Ishikawa (cell line): ENCODE data around the gene KLHL12.

ENCODE experiments used
- CEBPB ChIP-seq: IDR thresholded peaks from 2 replicates; pipeline ENCODE4 v1.6.1; 2012
- CREB1 ChIP-seq: IDR thresholded peaks from 2 replicates; pipeline ENCODE4 v1.6.1; 2012; ENCODE audit warnings: low read depth
- EGR1 ChIP-seq: IDR thresholded peaks from 2 replicates; pipeline ENCODE4 v1.6.1; 2012
- EP300 ChIP-seq: IDR thresholded peaks from 2 replicates; pipeline ENCODE4 v1.6.1; 2012; ENCODE audit warnings: borderline replicate concordance
- FOXM1 ChIP-seq: IDR thresholded peaks from 2 replicates; pipeline ENCODE4 v1.6.1; 2012; ENCODE audit warnings: low read depth, borderline replicate concordance
- NFIC ChIP-seq: IDR thresholded peaks from 2 replicates; pipeline ENCODE4 v1.6.1; 2012
- RAD21 ChIP-seq: IDR thresholded peaks from 2 replicates; pipeline ENCODE4 v1.6.1; 2012; ENCODE audit warnings: low read depth
- TAF1 ChIP-seq: IDR thresholded peaks from 2 replicates; pipeline ENCODE4 v1.6.1; 2012; ENCODE audit warnings: low read depth, mild to moderate bottlenecking
- TCF12 ChIP-seq: IDR thresholded peaks from 2 replicates; pipeline ENCODE4 v1.6.1; 2012; ENCODE audit warnings: low read depth
- TEAD4 ChIP-seq: IDR thresholded peaks from 2 replicates; pipeline ENCODE4 v1.6.1; 2012
- YY1 ChIP-seq: IDR thresholded peaks from 2 replicates; pipeline ENCODE4 v1.6.1; 2012; ENCODE audit warnings: low read depth
- ZBTB7A ChIP-seq: IDR thresholded peaks from 2 replicates; pipeline ENCODE4 v1.6.1; 2012; ENCODE audit warnings: low read depth
- TF ChIP-seq, protein P1 (sequence below): IDR thresholded peaks from 2 replicates; pipeline ENCODE4 v1.6.1; 2012; ENCODE audit warnings: low read depth, mild to moderate bottlenecking
- TF ChIP-seq, protein P2 (sequence below): IDR thresholded peaks from 2 replicates; pipeline ENCODE4 v1.6.1; 2012
- TF ChIP-seq, protein P3 (sequence below): IDR thresholded peaks from 2 replicates; pipeline ENCODE4 v1.6.1; 2012

KLHL12 gene

DNA sequence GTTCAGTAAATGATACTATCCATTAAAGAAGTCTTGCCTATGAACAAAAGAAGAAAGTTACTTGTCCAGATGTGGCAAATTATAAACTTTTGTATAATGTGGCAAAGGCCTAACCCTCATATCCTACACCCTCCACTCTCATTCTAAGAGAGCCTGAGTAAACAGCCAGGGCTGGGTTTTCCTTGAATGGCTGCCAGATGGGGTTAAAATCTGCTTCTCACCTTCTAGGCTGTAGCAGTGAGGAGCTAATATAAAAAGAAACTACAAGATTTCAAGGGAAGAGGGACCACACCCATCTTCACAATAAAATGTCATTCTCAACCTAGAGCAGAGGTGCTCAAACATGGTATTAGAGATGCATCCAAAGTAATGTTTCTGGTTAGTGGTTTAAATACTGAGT is 47.0 kb downstream of the KLHL12 start:
- no peak for TF ChIP-seq ZBTB7A
- no peak for TF ChIP-seq TEAD4
- TF ChIP-seq, protein P1, sequence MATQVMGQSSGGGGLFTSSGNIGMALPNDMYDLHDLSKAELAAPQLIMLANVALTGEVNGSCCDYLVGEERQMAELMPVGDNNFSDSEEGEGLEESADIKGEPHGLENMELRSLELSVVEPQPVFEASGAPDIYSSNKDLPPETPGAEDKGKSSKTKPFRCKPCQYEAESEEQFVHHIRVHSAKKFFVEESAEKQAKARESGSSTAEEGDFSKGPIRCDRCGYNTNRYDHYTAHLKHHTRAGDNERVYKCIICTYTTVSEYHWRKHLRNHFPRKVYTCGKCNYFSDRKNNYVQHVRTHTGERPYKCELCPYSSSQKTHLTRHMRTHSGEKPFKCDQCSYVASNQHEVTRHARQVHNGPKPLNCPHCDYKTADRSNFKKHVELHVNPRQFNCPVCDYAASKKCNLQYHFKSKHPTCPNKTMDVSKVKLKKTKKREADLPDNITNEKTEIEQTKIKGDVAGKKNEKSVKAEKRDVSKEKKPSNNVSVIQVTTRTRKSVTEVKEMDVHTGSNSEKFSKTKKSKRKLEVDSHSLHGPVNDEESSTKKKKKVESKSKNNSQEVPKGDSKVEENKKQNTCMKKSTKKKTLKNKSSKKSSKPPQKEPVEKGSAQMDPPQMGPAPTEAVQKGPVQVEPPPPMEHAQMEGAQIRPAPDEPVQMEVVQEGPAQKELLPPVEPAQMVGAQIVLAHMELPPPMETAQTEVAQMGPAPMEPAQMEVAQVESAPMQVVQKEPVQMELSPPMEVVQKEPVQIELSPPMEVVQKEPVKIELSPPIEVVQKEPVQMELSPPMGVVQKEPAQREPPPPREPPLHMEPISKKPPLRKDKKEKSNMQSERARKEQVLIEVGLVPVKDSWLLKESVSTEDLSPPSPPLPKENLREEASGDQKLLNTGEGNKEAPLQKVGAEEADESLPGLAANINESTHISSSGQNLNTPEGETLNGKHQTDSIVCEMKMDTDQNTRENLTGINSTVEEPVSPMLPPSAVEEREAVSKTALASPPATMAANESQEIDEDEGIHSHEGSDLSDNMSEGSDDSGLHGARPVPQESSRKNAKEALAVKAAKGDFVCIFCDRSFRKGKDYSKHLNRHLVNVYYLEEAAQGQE = no peak

DNA sequence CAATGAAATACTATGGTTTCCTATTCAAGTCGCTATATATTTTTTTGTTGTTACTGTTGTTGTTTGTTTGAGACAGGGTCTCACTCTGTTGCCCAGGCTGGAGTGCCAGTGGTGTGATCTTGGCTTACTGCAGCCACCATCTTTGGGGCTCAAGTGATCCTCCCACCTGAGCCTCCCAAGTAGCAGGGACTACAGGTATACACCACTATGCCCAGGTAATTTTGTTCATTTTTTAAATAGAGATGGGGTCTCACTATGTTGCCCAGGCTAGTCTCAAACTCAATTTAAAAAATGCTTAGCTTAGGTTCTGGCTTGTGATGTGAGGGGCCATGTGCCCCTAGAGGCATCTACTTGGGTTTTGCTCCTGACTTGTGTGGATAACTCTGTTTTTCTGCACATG is 47.9 kb downstream of the KLHL12 start:
- no peak for TF ChIP-seq EP300
- TF ChIP-seq RAD21 = no peak
- no peak for TF ChIP-seq CREB1
- no peak for TF ChIP-seq TEAD4
- TF ChIP-seq TCF12 = no peak
- TF ChIP-seq, protein P2, sequence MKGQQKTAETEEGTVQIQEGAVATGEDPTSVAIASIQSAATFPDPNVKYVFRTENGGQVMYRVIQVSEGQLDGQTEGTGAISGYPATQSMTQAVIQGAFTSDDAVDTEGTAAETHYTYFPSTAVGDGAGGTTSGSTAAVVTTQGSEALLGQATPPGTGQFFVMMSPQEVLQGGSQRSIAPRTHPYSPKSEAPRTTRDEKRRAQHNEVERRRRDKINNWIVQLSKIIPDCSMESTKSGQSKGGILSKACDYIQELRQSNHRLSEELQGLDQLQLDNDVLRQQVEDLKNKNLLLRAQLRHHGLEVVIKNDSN = no peak
- TF ChIP-seq, protein P1 = no peak
- TF ChIP-seq YY1 = no peak
- TF ChIP-seq NFIC = no peak
- TF ChIP-seq, protein P3, sequence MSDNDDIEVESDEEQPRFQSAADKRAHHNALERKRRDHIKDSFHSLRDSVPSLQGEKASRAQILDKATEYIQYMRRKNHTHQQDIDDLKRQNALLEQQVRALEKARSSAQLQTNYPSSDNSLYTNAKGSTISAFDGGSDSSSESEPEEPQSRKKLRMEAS = no peak
- TF ChIP-seq EGR1 = no peak
- no peak for TF ChIP-seq ZBTB7A
- no peak for TF ChIP-seq CEBPB
- TF ChIP-seq TAF1 = no peak
- TF ChIP-seq FOXM1 = no peak

DNA sequence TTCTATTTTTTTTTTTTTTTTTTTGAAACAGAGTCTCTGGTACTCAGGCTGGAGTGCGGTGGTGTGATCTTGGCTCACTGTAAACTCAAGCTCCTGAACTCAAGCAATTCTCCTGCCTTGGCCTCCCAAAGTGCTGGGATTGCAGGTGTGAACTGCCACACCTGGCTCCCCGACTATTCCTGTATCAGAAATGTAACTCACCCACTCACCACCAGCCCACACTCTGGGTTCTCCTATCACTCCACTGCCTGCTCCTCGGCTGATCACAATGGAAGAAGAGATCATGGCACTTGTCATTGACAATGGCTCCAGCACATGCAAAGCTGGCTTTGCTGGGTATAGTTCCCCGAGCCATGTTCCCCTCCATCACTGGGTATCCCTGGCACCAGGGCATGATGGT is 54.0 kb downstream of the KLHL12 start:
- TF ChIP-seq YY1 (no peak), CREB1 (no peak), TCF12 (no peak), NFIC (no peak), ZBTB7A (no peak), TAF1 (no peak), RAD21 (no peak), TEAD4 (no peak), FOXM1 (no peak), CEBPB (no peak), EP300 (no peak), EGR1 (no peak)
- TF ChIP-seq, protein P1 = no peak
- TF ChIP-seq, protein P2 = no peak
- TF ChIP-seq, protein P3 = no peak

DNA sequence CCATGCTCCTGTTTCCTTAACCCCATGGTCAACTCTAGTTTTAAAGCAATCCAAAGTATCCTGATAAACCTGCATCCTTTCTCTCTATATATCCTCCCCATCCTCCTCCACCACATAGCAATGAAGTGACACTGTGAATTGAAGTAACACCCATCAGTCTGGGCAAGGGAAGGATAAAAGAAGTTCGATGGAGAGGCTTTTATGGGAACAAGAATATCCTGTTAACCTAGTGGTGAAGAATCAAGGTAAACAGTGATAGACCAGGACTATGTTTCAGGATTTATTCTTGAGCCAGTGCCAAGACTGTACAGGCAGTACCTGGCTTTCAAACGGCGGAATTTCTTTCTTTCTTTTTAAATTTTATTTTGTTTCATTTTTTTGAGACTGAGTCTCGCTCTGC is 55.7 kb downstream of the KLHL12 start:
- TF ChIP-seq TEAD4 (no peak), TCF12 (no peak), RAD21 (no peak), NFIC (no peak), TAF1 (no peak), FOXM1 (no peak), CEBPB (no peak)
- TF ChIP-seq, protein P3 = no peak
- TF ChIP-seq, protein P1 = no peak
